Endothelial cell of umbilical vein (primary cell): ENCODE data around the gene NDUFA6. TPM values are rescaled to one million over a fixed set of nuclear protein-coding genes. Genes with fewer than 3 reads are reported as not detected.

Experiments
- BruUV-seq: library from RNA; stranded (reverse); fragments of 400-500 nt; replicated peaks from 2 replicates; lab custom pipeline; 2021; lab: Mats Ljungman, UMichigan
- CTCF ChIA-PET: fragments of 300-600, 350-600 bp; sonication (Branson Sonifier 250); formaldehyde crosslinking; loops from one replicate; lab custom pipeline; 2021; ENCODE audit warnings: antibody characterized with exemption, inconsistent platforms; lab: Charles Lee
- POLR2A ChIA-PET: fragments of 300-600, 350-600 bp; sonication (Branson Sonifier 250); formaldehyde crosslinking; loops from one replicate; lab custom pipeline; 2021; ENCODE audit warnings: antibody characterized with exemption, inconsistent platforms; lab: Charles Lee
- DNase-seq: peaks from one replicate; pipeline ENCODE4 v3.0.0-alpha.2; 2011; ENCODE audit warnings: low read depth, low spot score
- FAIRE-seq: peaks from 2 replicates; lab custom pipeline; 2011; peaks lifted over from hg19 to GRCh38; lab: Jason Lieb, UNC
- H2AFZ ChIP-seq: 2 replicates; pipeline ENCODE4 v1.6.0; 2012; ENCODE audit warnings: low read depth, low read length, control low read depth, inconsistent platforms
- H3K27ac ChIP-seq: 2 replicates; pipeline ENCODE4 v1.5.1; 2011; ENCODE audit warnings: low read depth, mild to moderate bottlenecking, control low read depth, low read length, moderate library complexity; ENCODE audit not compliant: insufficient read depth
- H3K27me3 ChIP-seq, 2 experiments: 2 replicates each; pipeline versions ENCODE4 v1.6.0 to v1.6.1; 2011; ENCODE audit warnings: low read length in 2 of 2, mixed read lengths in 1 of 2; ENCODE audit not compliant: control insufficient read depth in 2 of 2, insufficient read depth in 2 of 2
- H3K36me3 ChIP-seq, 2 experiments: 2 replicates in 1 of 2; 3 replicates in 1 of 2; pipeline ENCODE4 v1.5.1; 2011; ENCODE audit warnings: low read length in 2 of 2, mild to moderate bottlenecking in 1 of 2, moderate library complexity in 1 of 2; ENCODE audit not compliant: control insufficient read depth in 2 of 2, insufficient read depth in 2 of 2; ENCODE audit errors: extremely low read depth in 1 of 2
- H3K4me1 ChIP-seq: 3 replicates; pipeline ENCODE4 v1.5.1; 2011; ENCODE audit warnings: mild to moderate bottlenecking, low read length; ENCODE audit not compliant: control insufficient read depth, insufficient read depth; ENCODE audit errors: extremely low read depth
- H3K4me2 ChIP-seq: 2 replicates; pipeline ENCODE4 v1.6.1; 2011; ENCODE audit warnings: low read length, control low read depth, mixed read lengths; ENCODE audit not compliant: insufficient read depth
- H3K4me3 ChIP-seq, 3 experiments: fragments of 200-600 bp in 1 of 3; sonication (generic), shearing (Covaris generic) in 1 of 3; replicated peaks in 1 of 3; 2 replicates each; pipeline ENCODE4 v1.5.1; 2011 to 2016; ENCODE audit warnings: control low read depth in 3 of 3, low read length in 3 of 3, mild to moderate bottlenecking in 2 of 3, inconsistent platforms in 1 of 3, low read depth in 1 of 3, moderate library complexity in 1 of 3; ENCODE audit not compliant: insufficient read depth in 1 of 3
- H3K79me2 ChIP-seq: 2 replicates; pipeline ENCODE4 v1.6.0; 2012; ENCODE audit warnings: low read length, inconsistent platforms; ENCODE audit not compliant: control insufficient read depth, insufficient read depth
- H3K9ac ChIP-seq: replicated peaks from 2 replicates; pipeline ENCODE3; 2011; ENCODE audit warnings: low read length, control low read depth; ENCODE audit not compliant: insufficient read depth; ENCODE audit errors: extremely low read depth
- H3K9me1 ChIP-seq: replicated peaks from 3 replicates; pipeline ENCODE4 v1.6.0; 2011; ENCODE audit warnings: mild to moderate bottlenecking, low read length; ENCODE audit not compliant: control insufficient read depth, insufficient read depth; ENCODE audit errors: extremely low read depth
- H3K9me3 ChIP-seq: replicated peaks from 2 replicates; pipeline ENCODE4 v1.5.1; 2012; ENCODE audit warnings: low read length, inconsistent platforms; ENCODE audit not compliant: control insufficient read depth, insufficient read depth
- H4K20me1 ChIP-seq: replicated peaks from 2 replicates; pipeline ENCODE3; 2011; ENCODE audit warnings: mild to moderate bottlenecking, low read length; ENCODE audit not compliant: control insufficient read depth, insufficient read depth; ENCODE audit errors: extremely low read depth
- EZH2 ChIP-seq: IDR thresholded peaks from 2 replicates; pipeline ENCODE4 v1.6.1; 2012; ENCODE audit warnings: borderline replicate concordance, low read depth, mild to moderate bottlenecking, moderate library complexity, low read length, inconsistent platforms; ENCODE audit not compliant: severe bottlenecking
- FOS ChIP-seq: IDR thresholded peaks from 2 replicates; pipeline ENCODE4 v1.6.1; 2011; ENCODE audit warnings: mild to moderate bottlenecking, low read length, moderate library complexity, borderline replicate concordance; ENCODE audit not compliant: insufficient read depth
- GATA2 ChIP-seq: IDR thresholded peaks from 2 replicates; pipeline ENCODE4 v1.7.0; 2011; ENCODE audit warnings: low read depth, mild to moderate bottlenecking, moderate library complexity, mixed read lengths, low read length; ENCODE audit not compliant: insufficient read length, insufficient read depth
- JUN ChIP-seq: IDR thresholded peaks from 2 replicates; pipeline ENCODE4 v1.6.1; 2011; ENCODE audit warnings: borderline replicate concordance, low read depth; ENCODE audit not compliant: insufficient read length, insufficient read depth
- MYC ChIP-seq: IDR thresholded peaks from one replicate; pipeline ENCODE4 v1.6.1; 2011; ENCODE audit warnings: mild to moderate bottlenecking, low read depth, low read length
- POLR2A ChIP-seq: IDR thresholded peaks from 2 replicates; pipeline ENCODE4 v1.6.1; 2012; ENCODE audit warnings: low read depth, mild to moderate bottlenecking, control low read depth, low read length
- POLR2AphosphoS5 ChIP-seq: IDR thresholded peaks from 2 replicates; pipeline ENCODE4 v1.6.1; 2012; ENCODE audit warnings: low read depth, mild to moderate bottlenecking, control low read depth, low read length, moderate library complexity; ENCODE audit not compliant: insufficient read depth
- dilution Hi-C: fragments of 300-500 bp; cut with MboI; formaldehyde crosslinking; loops from one replicate; pipeline ENCODE4 v1.15.0; 2019; ENCODE audit warnings: low sequenced_read_pairs; ENCODE audit not compliant: extremely low pct_ligation_motif_present
- intact Hi-C: fragments of 100-400 bp; cut with micrococcal nuclease; formaldehyde crosslinking; loops from one replicate; pipeline ENCODE4 v1.10.0; 2022
- polyA plus RNA-seq, 4 experiments: library from polyadenylated mRNA; depleted of rRNA in 3 of 4; stranded (reverse) in 3 of 4; unstranded in 1 of 4; fragments of >200 nt; gene quantifications; 2 replicates each; pipeline versions ENCODE4 v1.2.1 to v1.2.3, GENCODE V29; 2011 to 2012; ENCODE audit warnings: missing spikeins in 1 of 4
- total RNA-seq: library from RNA; stranded (reverse); gene quantifications from 2 replicates; pipeline ENCODE4 v1.2.3, GENCODE V29; 2021
- TF ChIP-seq, protein P1 (sequence below), 2 donors: IDR thresholded peaks; 1 replicate in 1 of 2; 2 replicates in 1 of 2; pipeline ENCODE4 v1.5.1; 2011; ENCODE audit warnings: low read length in 2 of 2, mild to moderate bottlenecking in 2 of 2, moderate library complexity in 2 of 2, control low read depth in 1 of 2, inconsistent platforms in 1 of 2, low read depth in 1 of 2; ENCODE audit not compliant: insufficient read depth in 1 of 2; ENCODE audit errors: extremely low read depth in 1 of 2
- TF ChIP-seq, protein P2 (sequence below): IDR thresholded peaks from 2 replicates; pipeline ENCODE4 v1.6.1; 2011; ENCODE audit not compliant: insufficient read depth, insufficient read length

Gene NDUFA6
- total and polyA plus RNA-seq, 2 donors (not counting 3 experiments of a cell fraction or from before 2014, with no cell fraction given), result 66.1 to 95.7 TPM

DNA sequence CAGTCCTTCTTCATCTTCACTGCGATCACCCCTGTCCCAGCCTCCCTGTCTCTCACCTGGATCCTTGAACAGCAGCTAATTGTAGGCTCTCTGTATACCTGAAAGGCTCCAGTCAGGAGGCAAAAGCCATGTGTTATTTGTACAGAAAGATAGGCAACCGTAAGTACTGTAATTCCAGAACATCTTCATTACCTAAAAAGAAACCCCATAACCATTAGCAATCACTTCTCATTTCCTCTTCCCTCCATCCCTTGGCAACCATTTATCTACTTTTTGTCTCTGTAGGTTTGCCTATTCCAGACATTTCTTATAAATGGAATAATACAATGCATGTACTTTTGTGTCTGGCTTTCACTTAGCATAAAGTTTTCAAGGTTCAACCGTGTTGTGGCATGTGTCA lies 37.8 kb downstream of the NDUFA6 start:
- CTCF ChIA-PET, result no interaction called here
- TF ChIP-seq MYC (no peak), GATA2 (no peak), EZH2 (no peak), POLR2AphosphoS5 (no peak), POLR2A (no peak), FOS (no peak), JUN (no peak)
- TF ChIP-seq, protein P1, sequence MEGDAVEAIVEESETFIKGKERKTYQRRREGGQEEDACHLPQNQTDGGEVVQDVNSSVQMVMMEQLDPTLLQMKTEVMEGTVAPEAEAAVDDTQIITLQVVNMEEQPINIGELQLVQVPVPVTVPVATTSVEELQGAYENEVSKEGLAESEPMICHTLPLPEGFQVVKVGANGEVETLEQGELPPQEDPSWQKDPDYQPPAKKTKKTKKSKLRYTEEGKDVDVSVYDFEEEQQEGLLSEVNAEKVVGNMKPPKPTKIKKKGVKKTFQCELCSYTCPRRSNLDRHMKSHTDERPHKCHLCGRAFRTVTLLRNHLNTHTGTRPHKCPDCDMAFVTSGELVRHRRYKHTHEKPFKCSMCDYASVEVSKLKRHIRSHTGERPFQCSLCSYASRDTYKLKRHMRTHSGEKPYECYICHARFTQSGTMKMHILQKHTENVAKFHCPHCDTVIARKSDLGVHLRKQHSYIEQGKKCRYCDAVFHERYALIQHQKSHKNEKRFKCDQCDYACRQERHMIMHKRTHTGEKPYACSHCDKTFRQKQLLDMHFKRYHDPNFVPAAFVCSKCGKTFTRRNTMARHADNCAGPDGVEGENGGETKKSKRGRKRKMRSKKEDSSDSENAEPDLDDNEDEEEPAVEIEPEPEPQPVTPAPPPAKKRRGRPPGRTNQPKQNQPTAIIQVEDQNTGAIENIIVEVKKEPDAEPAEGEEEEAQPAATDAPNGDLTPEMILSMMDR (IDR thresholded peaks at IDR 0.05; ENCODE audit: extremely low read depth in 1 of 2, insufficient read depth in 1 of 2, low read depth in 1 of 2, low read length in 2 of 2), result no peak
- TF ChIP-seq, protein P2, sequence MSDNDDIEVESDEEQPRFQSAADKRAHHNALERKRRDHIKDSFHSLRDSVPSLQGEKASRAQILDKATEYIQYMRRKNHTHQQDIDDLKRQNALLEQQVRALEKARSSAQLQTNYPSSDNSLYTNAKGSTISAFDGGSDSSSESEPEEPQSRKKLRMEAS, result no peak
- no peak overlapping the region for H3K9ac ChIP-seq
- H3K36me3 ChIP-seq, result no peaks in the 10 kb centered on the region
- no peak overlapping the region for H2AFZ ChIP-seq
- intact Hi-C loops (no loop called here), dilution Hi-C loops (no loop called here)
- H3K4me2 ChIP-seq, result no peak overlapping the region
- H3K27me3 ChIP-seq, result no peaks in the 10 kb centered on the region
- H3K9me1 ChIP-seq, result no peaks in the 10 kb centered on the region
- no peaks in the 10 kb centered on the region for H3K9me3 ChIP-seq
- no TSS peak for BruUV-seq
- POLR2A ChIA-PET, result no interaction called here
- H3K27ac ChIP-seq, result no peak overlapping the region
- H3K4me3 ChIP-seq, result no peak overlapping the region
- FAIRE-seq (no peak), DNase-seq (no peak)
- H3K4me1 ChIP-seq, result no peaks in the 10 kb centered on the region
- H4K20me1 ChIP-seq, result no peaks in the 10 kb centered on the region
- H3K79me2 ChIP-seq, result no peaks in the 10 kb centered on the region
